Activated CD8-positive, alpha-beta T cell treated with anti-CD3 and anti-CD28 coated beads for 36 hours (primary cell): ENCODE results near the gene SLC4A1. TPM values are rescaled to one million over a fixed set of nuclear protein-coding genes. Genes with fewer than 3 reads are reported as not detected.

Source experiments
- ATAC-seq: fragments of 200-7000 bp; cut with Tn5 transposase; one replicate; pipeline ENCODE4 v1.10.0; 2021; ENCODE audit warnings: mild to moderate bottlenecking, moderate library complexity
- CTCF ChIA-PET: fragments of 350-600 bp; sonication (Branson Sonifier 250); formaldehyde crosslinking; loops from one replicate; lab custom pipeline; 2021; ENCODE audit warnings: antibody characterized with exemption; lab: Charles Lee
- POLR2A ChIA-PET: fragments of 350-600 bp; sonication (Branson Sonifier 250); formaldehyde crosslinking; loops from one replicate; lab custom pipeline; 2021; ENCODE audit warnings: antibody characterized with exemption; lab: Charles Lee
- DNase-seq: peaks from one replicate; pipeline ENCODE4 v3.0.0-alpha.2; 2020
- H3K27ac Mint-ChIP-seq: one replicate; pipeline ENCODE4 v1.8.0; 2021; ENCODE audit warnings: mild to moderate bottlenecking, mixed read lengths
- H3K27me3 Mint-ChIP-seq: one replicate; pipeline ENCODE4 v1.8.0; 2021; ENCODE audit warnings: mixed read lengths
- H3K36me3 Mint-ChIP-seq: one replicate; pipeline ENCODE4 v1.8.0; 2021; ENCODE audit warnings: low read depth, mixed read lengths
- H3K4me1 Mint-ChIP-seq: one replicate; pipeline ENCODE4 v1.8.0; 2021; ENCODE audit warnings: low read depth, mixed read lengths
- H3K4me3 Mint-ChIP-seq: one replicate; pipeline ENCODE4 v1.8.0; 2021; ENCODE audit warnings: mild to moderate bottlenecking, moderate library complexity, mixed read lengths
- H3K9me3 Mint-ChIP-seq: one replicate; pipeline ENCODE4 v1.8.0; 2021; ENCODE audit warnings: mixed read lengths
- CTCF ChIP-seq: fragments of 200-600 bp; IDR thresholded peaks from one replicate; pipeline ENCODE4 v1.8.0; 2022; ENCODE audit warnings: antibody characterized with exemption, mild to moderate bottlenecking
- intact Hi-C: fragments of 100-400 bp; cut with micrococcal nuclease; formaldehyde crosslinking; loops from one replicate; pipeline ENCODE4 v1.10.0; 2022
- total RNA-seq, 2 experiments: library from RNA; stranded (reverse); gene quantifications; one replicate each; pipeline ENCODE4 v1.2.3, GENCODE V29; 2021

SLC4A1 gene
- total RNA-seq, 2 experiments from 2014 or later = not detected

GRCh38 chr17:44206825-44207155 lies 61.1 kb downstream of the SLC4A1 start:
- H3K36me3 Mint-ChIP-seq = peaks cover 35% of the 10 kb centered on the region
- ATAC-seq = no peak
- DNase-seq = no peak
- no peak for TF ChIP-seq CTCF
- peaks cover 48% of the 10 kb centered on the region for H3K4me1 Mint-ChIP-seq
- no peaks in the 10 kb centered on the region for H3K9me3 Mint-ChIP-seq
- no peak overlapping the region for H3K27ac Mint-ChIP-seq
- H3K4me3 Mint-ChIP-seq = no peak overlapping the region
- H3K27me3 Mint-ChIP-seq = no peaks in the 10 kb centered on the region
- ChIA-PET POLR2A (interaction anchor here (0.6 to 3.5 kb wide), 9 partner anchors 8 to 156 kb away, joined by 3 to 19 read pairs (median 4); partner anchors contain the start of gene FAM171A2), CTCF (interaction anchor here (0.8 to 2.2 kb wide), 2 partner anchors 124 to 139 kb away, joined by 3 to 9 read pairs; partner anchors contain the start of gene GRN)
- intact Hi-C loops = no loop called here

- ChIA-PET CTCF (interaction anchor here (0.7 to 2.2 kb wide), 3 partner anchors 16 to 139 kb away, joined by 3 to 9 read pairs (median 3); partner anchors contain the start of gene GRN), POLR2A (interaction anchor here (0.6 to 3.5 kb wide), 10 partner anchors 8 to 157 kb away, joined by 3 to 19 read pairs (median 4); partner anchors contain the start of genes FAM171A2 and SLC25A39)
- H3K4me3 Mint-ChIP-seq = no peak overlapping the region
Observed at GRCh38 chr17:44205962-44206824, 61.7 kb downstream of the SLC4A1 start.

DNA sequence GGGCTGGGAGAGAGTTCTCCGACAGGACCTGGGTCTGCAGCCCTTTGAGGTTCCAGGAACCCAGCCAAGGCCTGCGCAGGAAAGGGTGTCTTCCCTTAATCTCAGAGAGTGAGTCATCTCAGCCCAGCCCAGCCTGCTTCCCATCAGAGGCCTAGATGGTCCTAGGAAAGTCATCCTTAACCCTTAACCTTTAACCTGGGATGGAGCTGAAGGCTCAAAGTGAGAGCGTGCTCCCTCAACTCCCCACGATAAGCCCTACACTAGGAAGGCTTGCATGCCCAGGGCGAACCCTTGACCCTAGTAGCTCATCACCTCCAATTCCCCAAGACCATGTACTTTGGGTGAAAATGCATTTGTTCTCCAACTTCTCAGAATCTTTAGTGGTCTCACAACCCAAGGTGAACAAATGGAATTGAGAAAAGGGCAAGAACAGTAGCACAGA lies 63.5 kb downstream of the SLC4A1 start:
- no peaks in the 10 kb centered on the region for H3K9me3 Mint-ChIP-seq
- intact Hi-C loops = loop anchor here (5.0 kb wide), 2 partner anchors 128 to 143 kb away; partner anchors contain the start of gene GRN
- ChIA-PET CTCF (interaction anchor here (0.6 to 5.5 kb wide), 19 partner anchors 9 to 260 kb away, joined by 3 to 51 read pairs (median 5); partner anchors contain the start of genes GRN, SLC25A39, TMUB2 and UBTF), POLR2A (interaction anchor here (0.7 to 5.6 kb wide), 9 partner anchors 9 to 141 kb away, joined by 3 to 58 read pairs (median 4); partner anchors contain the start of genes SLC25A39 and UBTF)
- H3K36me3 Mint-ChIP-seq = peaks cover 23% of the 10 kb centered on the region
- peaks cover 35% of the 10 kb centered on the region for H3K4me1 Mint-ChIP-seq
- H3K4me3 Mint-ChIP-seq = no peak overlapping the region
- H3K27me3 Mint-ChIP-seq = no peaks in the 10 kb centered on the region
- TF ChIP-seq CTCF = no peak
- H3K27ac Mint-ChIP-seq = no peak overlapping the region
- DNase-seq (no peak), ATAC-seq (no peak)

More at GRCh38 chr17:44205962-44206824, 61.7 kb downstream of the SLC4A1 start:
- Mint-ChIP-seq H3K27me3 (no peaks in the 10 kb centered on the region), H3K36me3 (peaks cover 33% of the 10 kb centered on the region), H3K4me1 (peaks cover 44% of the 10 kb centered on the region), H3K27ac (peak overlapping the region; percentile 27), H3K9me3 (no peaks in the 10 kb centered on the region)
- DNase-seq (peak; percentile 35), ATAC-seq (no peak)
- peak; percentile 11 for TF ChIP-seq CTCF
- intact Hi-C loops = no loop called here

DNA sequence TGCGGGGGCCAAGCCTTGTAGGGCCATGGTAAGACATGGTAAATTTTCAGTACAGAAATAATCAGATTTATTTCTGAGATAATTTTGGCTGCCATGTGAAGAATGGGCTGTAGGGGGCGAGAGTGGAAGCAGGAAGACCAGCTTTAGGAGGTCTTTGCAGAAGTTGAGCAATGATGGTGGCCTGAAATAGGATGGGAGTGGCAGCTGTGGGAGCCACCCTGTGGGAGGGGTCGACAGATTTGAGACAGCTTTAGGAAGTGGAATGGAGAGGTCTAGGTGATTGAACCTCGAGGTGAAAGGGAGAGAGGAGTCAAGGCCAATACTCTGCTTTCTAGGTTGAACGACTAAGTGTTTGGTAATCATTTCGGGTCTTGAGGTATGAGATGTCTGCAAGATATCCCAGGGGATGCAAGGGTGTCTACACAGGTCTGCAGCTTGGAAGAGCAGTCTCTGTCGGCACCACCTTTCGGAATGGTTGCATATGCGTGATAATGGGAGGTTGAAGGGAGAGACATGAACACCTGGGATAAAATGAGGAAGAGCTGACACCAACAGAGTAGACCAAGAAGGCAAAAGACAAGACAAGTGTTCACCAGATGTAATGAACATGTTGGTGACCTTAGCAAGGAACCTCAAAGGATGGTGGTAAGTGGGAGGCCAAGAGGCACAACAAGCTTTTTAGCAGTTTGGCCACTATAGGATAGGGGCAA lies 64.0 kb downstream of the SLC4A1 start:
- H3K9me3 Mint-ChIP-seq = no peaks in the 10 kb centered on the region
- ATAC-seq (no peak), DNase-seq (peak; percentile 86)
- H3K27me3 Mint-ChIP-seq = no peaks in the 10 kb centered on the region
- H3K4me3 Mint-ChIP-seq = no peak overlapping the region
- ChIA-PET CTCF (interaction anchor here (0.6 to 5.5 kb wide), 18 partner anchors 13 to 260 kb away, joined by 3 to 51 read pairs (median 5); partner anchors contain the start of genes GRN, SLC25A39, TMUB2 and UBTF), POLR2A (interaction anchor here (0.7 to 5.6 kb wide), 9 partner anchors 10 to 142 kb away, joined by 3 to 58 read pairs (median 4); partner anchors contain the start of genes SLC25A39 and UBTF)
- H3K27ac Mint-ChIP-seq = peak overlapping the region; percentile 65
- peaks cover 32% of the 10 kb centered on the region for H3K4me1 Mint-ChIP-seq
- peaks cover 18% of the 10 kb centered on the region for H3K36me3 Mint-ChIP-seq
- intact Hi-C loops = loop anchor here (5.0 kb wide), 2 partner anchors 128 to 143 kb away; partner anchors contain the start of gene GRN
- TF ChIP-seq CTCF = peak; percentile 87
